ENCODE data around the gene WWOX. TPM values are rescaled to one million over a fixed set of nuclear protein-coding genes. Genes with fewer than 3 reads are reported as not detected.

The WWOX gene
- total and polyA plus RNA-seq, 4 donors: 5.4 to 61.5 (median 18.4) TPM

DNA sequence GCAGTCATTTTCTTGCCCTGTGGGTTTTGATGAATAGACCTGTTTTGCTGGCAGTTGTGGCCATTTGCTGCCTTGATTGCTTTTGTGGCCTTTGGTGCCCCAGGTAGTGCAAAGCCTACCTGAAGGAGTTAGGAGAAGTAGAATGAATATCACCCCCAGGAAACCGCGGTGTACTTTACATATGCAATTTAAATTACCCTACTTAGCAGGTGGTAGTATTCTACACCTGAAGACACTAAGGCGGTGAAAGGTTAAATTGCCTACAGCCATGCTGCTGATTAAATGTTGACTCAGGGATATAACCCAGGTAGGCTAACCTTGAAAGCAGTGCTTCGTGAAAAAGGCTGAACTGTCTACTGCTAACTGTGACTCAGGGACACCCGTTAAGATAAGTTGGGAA, 27.2 kb upstream of the WWOX start:
- Histone ChIP-seq H3K27me3 (ENCODE audit: control insufficient read depth in 3 of 3, insufficient read depth in 3 of 3, low read length in 2 of 3) (peaks cover 0 to 6% (median 0%) of the 10 kb centered on the region in 3 donors), H3K4me3 (no peak overlapping the region), H3K36me3 (ENCODE audit: control insufficient read depth in 4 of 4, insufficient read depth in 4 of 4, low read length in 4 of 4) (no peaks in the 10 kb centered on the region), H3K9me3 (ENCODE audit: control insufficient read depth in 4 of 4, insufficient read depth in 3 of 4, low read length in 3 of 4) (no peaks in the 10 kb centered on the region), H3K27ac (ENCODE audit: low read depth in 1 of 2, low read length in 1 of 2) (no peak overlapping the region), H3K4me1 (ENCODE audit: control insufficient read depth in 5 of 5, insufficient read depth in 5 of 5, low read length in 5 of 5) (no peaks in the 10 kb centered on the region), H3K9ac (ENCODE audit: insufficient read depth in 1 of 2, low read length in 2 of 2) (no peak overlapping the region)
- ATAC-seq (ENCODE audit: insufficient read depth, low FRiP score) (no peak), DNase-seq (no peak)
- 19 to 21% methylated on average over 5 of the region's 5 CpGs for WGBS, 2 donors
- TF ChIP-seq, protein P1, sequence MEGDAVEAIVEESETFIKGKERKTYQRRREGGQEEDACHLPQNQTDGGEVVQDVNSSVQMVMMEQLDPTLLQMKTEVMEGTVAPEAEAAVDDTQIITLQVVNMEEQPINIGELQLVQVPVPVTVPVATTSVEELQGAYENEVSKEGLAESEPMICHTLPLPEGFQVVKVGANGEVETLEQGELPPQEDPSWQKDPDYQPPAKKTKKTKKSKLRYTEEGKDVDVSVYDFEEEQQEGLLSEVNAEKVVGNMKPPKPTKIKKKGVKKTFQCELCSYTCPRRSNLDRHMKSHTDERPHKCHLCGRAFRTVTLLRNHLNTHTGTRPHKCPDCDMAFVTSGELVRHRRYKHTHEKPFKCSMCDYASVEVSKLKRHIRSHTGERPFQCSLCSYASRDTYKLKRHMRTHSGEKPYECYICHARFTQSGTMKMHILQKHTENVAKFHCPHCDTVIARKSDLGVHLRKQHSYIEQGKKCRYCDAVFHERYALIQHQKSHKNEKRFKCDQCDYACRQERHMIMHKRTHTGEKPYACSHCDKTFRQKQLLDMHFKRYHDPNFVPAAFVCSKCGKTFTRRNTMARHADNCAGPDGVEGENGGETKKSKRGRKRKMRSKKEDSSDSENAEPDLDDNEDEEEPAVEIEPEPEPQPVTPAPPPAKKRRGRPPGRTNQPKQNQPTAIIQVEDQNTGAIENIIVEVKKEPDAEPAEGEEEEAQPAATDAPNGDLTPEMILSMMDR (IDR thresholded peaks at IDR 0.05; ENCODE audit: control extremely low read depth, extremely low read depth): no peak

DNA sequence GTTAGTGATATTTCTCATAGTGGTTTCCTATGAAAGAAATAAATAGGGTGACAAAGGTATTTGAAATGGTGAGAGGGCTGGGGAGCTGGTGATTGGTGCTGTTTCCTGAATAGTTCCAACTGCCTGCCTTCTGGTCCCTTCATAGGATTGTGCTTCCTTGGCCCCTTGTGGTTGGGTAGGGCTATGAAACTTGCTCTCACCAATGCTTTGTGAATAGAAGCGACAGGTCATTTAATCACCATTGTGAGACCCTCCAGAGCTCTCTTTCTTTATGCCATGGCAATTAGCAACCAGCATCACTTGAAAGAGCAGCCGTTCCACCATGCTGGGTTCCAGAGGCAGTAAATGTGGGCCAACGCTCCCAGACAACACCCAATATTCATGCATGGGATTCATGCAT, 23.7 kb upstream of the WWOX start:
- Histone ChIP-seq H3K9me3 (ENCODE audit: control insufficient read depth in 4 of 4, insufficient read depth in 3 of 4, low read length in 3 of 4) (no peaks in the 10 kb centered on the region), H3K27me3 (ENCODE audit: control insufficient read depth in 3 of 3, insufficient read depth in 3 of 3, low read length in 2 of 3) (peaks cover 3 to 6% (median 3%) of the 10 kb centered on the region in 3 donors), H3K27ac (ENCODE audit: low read depth in 1 of 2, low read length in 1 of 2) (no peak overlapping the region), H3K4me3 (no peak overlapping the region), H3K36me3 (ENCODE audit: control insufficient read depth in 4 of 4, insufficient read depth in 4 of 4, low read length in 4 of 4) (no peaks in the 10 kb centered on the region), H3K4me1 (ENCODE audit: control insufficient read depth in 5 of 5, insufficient read depth in 5 of 5, low read length in 5 of 5) (no peaks in the 10 kb centered on the region), H3K9ac (ENCODE audit: insufficient read depth in 1 of 2, low read length in 2 of 2) (no peak overlapping the region)
- TF ChIP-seq, protein P1 (IDR thresholded peaks at IDR 0.05; ENCODE audit: control extremely low read depth, extremely low read depth): no peak
- WGBS, 2 donors: 85 to 87% methylated on average over 3 of the region's 3 CpGs
- DNase-seq: no peak
- ATAC-seq (ENCODE audit: insufficient read depth, low FRiP score): no peak

DNA sequence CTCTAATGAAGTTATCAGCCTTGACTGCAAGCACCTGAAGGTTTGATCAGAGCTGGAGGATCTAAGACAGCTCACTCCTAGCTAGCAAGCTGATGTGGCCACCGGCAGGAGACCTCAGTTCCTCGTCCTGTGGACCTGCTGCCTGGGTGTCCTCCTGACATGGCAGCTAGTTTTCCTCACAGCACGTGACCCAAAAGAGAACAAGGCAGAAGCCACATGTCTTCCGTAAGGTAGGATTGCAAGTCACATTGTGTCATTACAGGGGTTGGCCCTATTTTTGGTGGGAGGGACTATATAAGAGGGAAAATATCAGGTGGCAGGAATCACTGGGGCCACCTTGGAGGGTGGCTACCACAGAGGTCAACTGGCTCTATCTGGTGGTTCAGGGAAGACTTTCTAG, 18.1 kb upstream of the WWOX start:
- Histone ChIP-seq H3K27me3 (ENCODE audit: control insufficient read depth in 3 of 3, insufficient read depth in 3 of 3, low read length in 2 of 3) (peaks cover 0 to 3% (median 3%) of the 10 kb centered on the region in 3 donors), H3K9ac (ENCODE audit: insufficient read depth in 1 of 2, low read length in 2 of 2) (no peak overlapping the region), H3K9me3 (ENCODE audit: control insufficient read depth in 4 of 4, insufficient read depth in 3 of 4, low read length in 3 of 4) (peaks cover 0 to 2% (median 0%) of the 10 kb centered on the region in 4 donors), H3K36me3 (ENCODE audit: control insufficient read depth in 4 of 4, insufficient read depth in 4 of 4, low read length in 4 of 4) (no peaks in the 10 kb centered on the region), H3K27ac (ENCODE audit: low read depth in 1 of 2, low read length in 1 of 2) (no peak overlapping the region), H3K4me1 (ENCODE audit: control insufficient read depth in 5 of 5, insufficient read depth in 5 of 5, low read length in 5 of 5) (no peaks in the 10 kb centered on the region), H3K4me3 (no peak overlapping the region)
- 83 to 84% methylated on average over 4 of the region's 4 CpGs for WGBS, 2 donors
- DNase-seq (no peak), ATAC-seq (ENCODE audit: insufficient read depth, low FRiP score) (no peak)
- TF ChIP-seq, protein P1 (IDR thresholded peaks at IDR 0.05; ENCODE audit: control extremely low read depth, extremely low read depth): no peak

DNA sequence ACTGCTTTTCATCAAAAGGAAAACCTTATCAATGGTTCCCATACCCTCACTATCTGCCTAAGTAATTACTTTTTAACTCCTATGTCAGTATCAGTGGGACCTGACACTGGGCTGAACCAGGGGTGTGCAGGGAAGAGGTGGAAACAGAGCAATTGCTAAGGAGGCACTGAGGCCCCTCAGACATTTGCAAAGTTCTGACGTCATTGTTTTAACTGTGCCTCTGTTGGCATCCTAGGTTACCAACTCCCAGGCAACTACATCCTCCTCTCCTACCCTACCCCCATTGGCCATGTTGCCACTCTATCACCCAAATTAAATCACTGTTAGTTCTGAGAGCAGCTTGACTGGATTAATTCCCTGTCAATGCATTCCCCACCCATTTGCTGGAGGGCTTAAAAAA, 8.0 kb upstream of the WWOX start:
- H3K9ac ChIP-seq (ENCODE audit: insufficient read depth in 1 of 2, low read length in 2 of 2): no peak overlapping the region
- no peak overlapping the region for H3K27ac ChIP-seq (ENCODE audit: low read depth in 1 of 2, low read length in 1 of 2)
- H3K9me3 ChIP-seq (ENCODE audit: control insufficient read depth in 4 of 4, insufficient read depth in 3 of 4, low read length in 3 of 4): peaks cover 0 to 2% (median 0%) of the 10 kb centered on the region in 4 donors
- WGBS, 2 donors: 70 to 81% methylated on average over 1 of the region's 1 CpG
- H3K4me1 ChIP-seq (ENCODE audit: control insufficient read depth in 5 of 5, insufficient read depth in 5 of 5, low read length in 5 of 5): no peaks in the 10 kb centered on the region
- no peak overlapping the region for H3K4me3 ChIP-seq
- ATAC-seq (ENCODE audit: insufficient read depth, low FRiP score) (no peak), DNase-seq (no peak)
- H3K27me3 ChIP-seq (ENCODE audit: control insufficient read depth in 3 of 3, insufficient read depth in 3 of 3, low read length in 2 of 3): no peaks in the 10 kb centered on the region
- TF ChIP-seq, protein P1 (IDR thresholded peaks at IDR 0.05; ENCODE audit: control extremely low read depth, extremely low read depth): no peak
- H3K36me3 ChIP-seq (ENCODE audit: control insufficient read depth in 4 of 4, insufficient read depth in 4 of 4, low read length in 4 of 4): no peaks in the 10 kb centered on the region
